Measurements from ENCODE around the gene BHMT.

Gene BHMT

GRCh38 chr5:79105868-79106267 is 5.7 kb upstream of the BHMT start:
- H3K4me1 ChIP-seq (ENCODE audit: insufficient read depth, poor library complexity, severe bottlenecking): no peaks in the 10 kb centered on the region
- no peak overlapping the region for H3K4me3 ChIP-seq (ENCODE audit: severe bottlenecking)
- no peaks in the 10 kb centered on the region for H3K36me3 ChIP-seq (ENCODE audit: low read depth)
- H3K27ac ChIP-seq (ENCODE audit: poor library complexity, severe bottlenecking): no peak overlapping the region
- ATAC-seq (ENCODE audit: low read depth) (no peak), DNase-seq (ENCODE audit: low spot score) (no peak)
- TF ChIP-seq CTCF (IDR thresholded peaks at IDR 0.05; ENCODE audit: poor library complexity, severe bottlenecking): no peak
- no peaks in the 10 kb centered on the region for H3K9me3 ChIP-seq (ENCODE audit: severe bottlenecking)
- H3K27me3 ChIP-seq (ENCODE audit: insufficient read depth, poor library complexity, severe bottlenecking): no peaks in the 10 kb centered on the region

GRCh38 chr5:79107020-79107796 is 4.4 kb upstream of the BHMT start:
- Histone ChIP-seq H3K27me3 (ENCODE audit: insufficient read depth, poor library complexity, severe bottlenecking) (peaks cover 5% of the 10 kb centered on the region), H3K4me3 (ENCODE audit: severe bottlenecking) (no peak overlapping the region), H3K9me3 (ENCODE audit: severe bottlenecking) (no peaks in the 10 kb centered on the region), H3K36me3 (ENCODE audit: low read depth) (no peaks in the 10 kb centered on the region), H3K27ac (ENCODE audit: poor library complexity, severe bottlenecking) (no peak overlapping the region), H3K4me1 (ENCODE audit: insufficient read depth, poor library complexity, severe bottlenecking) (no peaks in the 10 kb centered on the region)
- ATAC-seq (ENCODE audit: low read depth) (no peak), DNase-seq (ENCODE audit: low spot score) (no peak)
- TF ChIP-seq CTCF (IDR thresholded peaks at IDR 0.05; ENCODE audit: poor library complexity, severe bottlenecking): no peak

GRCh38 chr5:79108086-79108485 is 3.5 kb upstream of the BHMT start:
- H3K27me3 ChIP-seq (ENCODE audit: insufficient read depth, poor library complexity, severe bottlenecking): peaks cover 13% of the 10 kb centered on the region

GRCh38 chr5:79108792-79109191 is 2.8 kb upstream of the BHMT start:
- TF ChIP-seq CTCF (IDR thresholded peaks at IDR 0.05; ENCODE audit: poor library complexity, severe bottlenecking): no peak
- H3K9me3 ChIP-seq (ENCODE audit: severe bottlenecking): no peaks in the 10 kb centered on the region
- no peak for ATAC-seq (ENCODE audit: low read depth)
- no peaks in the 10 kb centered on the region for H3K4me1 ChIP-seq (ENCODE audit: insufficient read depth, poor library complexity, severe bottlenecking)
- H3K4me3 ChIP-seq (ENCODE audit: severe bottlenecking): no peak overlapping the region
- no peak for DNase-seq (ENCODE audit: low spot score)
- H3K27ac ChIP-seq (ENCODE audit: poor library complexity, severe bottlenecking): no peak overlapping the region
- no peaks in the 10 kb centered on the region for H3K36me3 ChIP-seq (ENCODE audit: low read depth)
- H3K27me3 ChIP-seq (ENCODE audit: insufficient read depth, poor library complexity, severe bottlenecking): peaks cover 13% of the 10 kb centered on the region

More at GRCh38 chr5:79108086-79108485, 3.5 kb upstream of the BHMT start:
- Histone ChIP-seq H3K4me1 (ENCODE audit: insufficient read depth, poor library complexity, severe bottlenecking) (no peaks in the 10 kb centered on the region), H3K9me3 (ENCODE audit: severe bottlenecking) (no peaks in the 10 kb centered on the region), H3K4me3 (ENCODE audit: severe bottlenecking) (no peak overlapping the region), H3K36me3 (ENCODE audit: low read depth) (no peaks in the 10 kb centered on the region), H3K27ac (ENCODE audit: poor library complexity, severe bottlenecking) (no peak overlapping the region)
- DNase-seq (ENCODE audit: low spot score): no peak
- TF ChIP-seq CTCF (IDR thresholded peaks at IDR 0.05; ENCODE audit: poor library complexity, severe bottlenecking): no peak
- ATAC-seq (ENCODE audit: low read depth): no peak

Measured in RWPE2 (cell line).